Suprapubic skin (tissue), 4 donors: Measurements from ENCODE around the gene NDFIP1.

Experiments
- POLR2A ChIP-seq, 2 donors: fragments of 450-650 bp; IDR thresholded peaks; one replicate each; pipeline ENCODE4 v1.6.1; 2017; ENCODE audit warnings: antibody characterized with exemption in 2 of 2, mild to moderate bottlenecking in 2 of 2, moderate library complexity in 2 of 2
- POLR2AphosphoS5 ChIP-seq, 3 donors: sonication (generic); formaldehyde crosslinking; IDR thresholded peaks; one replicate each; pipeline ENCODE4 v1.6.1; 2017; ENCODE audit warnings: antibody characterized with exemption in 3 of 3

DNA sequence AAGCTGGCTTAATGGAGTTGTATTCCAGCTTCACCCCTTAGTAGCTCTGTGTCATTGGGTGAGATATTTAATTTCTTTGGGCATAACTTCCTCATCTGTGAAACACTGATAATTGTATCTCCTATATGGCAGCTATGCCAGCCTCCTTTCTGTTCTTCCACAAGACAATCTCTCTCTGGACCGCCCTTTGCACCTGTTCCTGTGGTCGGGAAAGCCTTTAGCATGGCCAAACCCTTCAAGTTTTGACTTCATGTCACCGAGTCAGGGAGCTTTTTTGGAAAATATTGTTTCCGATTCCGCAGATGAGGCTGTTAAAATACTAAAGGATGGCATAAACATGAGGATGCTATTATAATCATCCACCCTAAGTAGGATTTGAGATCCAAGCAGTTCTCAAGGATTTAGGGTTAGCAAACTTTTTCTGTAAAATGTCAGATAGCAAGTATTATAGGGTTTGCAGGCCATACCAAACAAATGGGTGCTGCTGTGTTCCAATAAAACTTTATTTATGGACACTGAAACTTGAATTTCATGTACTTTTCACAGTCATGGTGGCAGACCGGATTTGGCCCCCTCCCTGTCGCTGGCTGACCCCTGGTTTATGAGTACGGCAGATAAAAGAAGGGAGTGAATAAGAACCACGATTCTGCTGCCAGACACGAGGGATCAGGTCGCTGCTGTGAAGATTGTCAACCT, 695 bp upstream of the NDFIP1 start:
- TF ChIP-seq POLR2AphosphoS5 (IDR thresholded peaks at IDR 0.05), result no peak
- TF ChIP-seq POLR2A (IDR thresholded peaks at IDR 0.05), result no peak
